ENCODE data around the gene BCL2L11.

The BCL2L11 gene

DNA sequence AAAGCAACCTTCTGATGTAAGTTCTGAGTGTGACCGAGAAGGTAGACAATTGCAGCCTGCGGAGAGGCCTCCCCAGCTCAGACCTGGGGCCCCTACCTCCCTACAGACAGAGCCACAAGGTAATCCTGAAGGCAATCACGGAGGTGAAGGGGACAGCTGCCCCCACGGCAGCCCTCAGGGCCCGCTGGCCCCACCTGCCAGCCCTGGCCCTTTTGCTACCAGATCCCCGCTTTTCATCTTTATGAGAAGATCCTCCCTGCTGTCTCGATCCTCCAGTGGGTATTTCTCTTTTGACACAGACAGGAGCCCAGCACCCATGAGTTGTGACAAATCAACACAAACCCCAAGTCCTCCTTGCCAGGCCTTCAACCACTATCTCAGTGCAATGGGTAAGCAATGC is 3.0 kb downstream of the BCL2L11 start:
- no peak for DNase-seq (ENCODE audit: low read depth)
- TF ChIP-seq, protein P1, sequence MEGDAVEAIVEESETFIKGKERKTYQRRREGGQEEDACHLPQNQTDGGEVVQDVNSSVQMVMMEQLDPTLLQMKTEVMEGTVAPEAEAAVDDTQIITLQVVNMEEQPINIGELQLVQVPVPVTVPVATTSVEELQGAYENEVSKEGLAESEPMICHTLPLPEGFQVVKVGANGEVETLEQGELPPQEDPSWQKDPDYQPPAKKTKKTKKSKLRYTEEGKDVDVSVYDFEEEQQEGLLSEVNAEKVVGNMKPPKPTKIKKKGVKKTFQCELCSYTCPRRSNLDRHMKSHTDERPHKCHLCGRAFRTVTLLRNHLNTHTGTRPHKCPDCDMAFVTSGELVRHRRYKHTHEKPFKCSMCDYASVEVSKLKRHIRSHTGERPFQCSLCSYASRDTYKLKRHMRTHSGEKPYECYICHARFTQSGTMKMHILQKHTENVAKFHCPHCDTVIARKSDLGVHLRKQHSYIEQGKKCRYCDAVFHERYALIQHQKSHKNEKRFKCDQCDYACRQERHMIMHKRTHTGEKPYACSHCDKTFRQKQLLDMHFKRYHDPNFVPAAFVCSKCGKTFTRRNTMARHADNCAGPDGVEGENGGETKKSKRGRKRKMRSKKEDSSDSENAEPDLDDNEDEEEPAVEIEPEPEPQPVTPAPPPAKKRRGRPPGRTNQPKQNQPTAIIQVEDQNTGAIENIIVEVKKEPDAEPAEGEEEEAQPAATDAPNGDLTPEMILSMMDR (IDR thresholded peaks at IDR 0.05; ENCODE audit: insufficient read depth, low read depth, low read length, missing control alignments), result no peak
- no peak overlapping the region for H3K4me3 ChIP-seq (ENCODE audit: low read depth, low read length)

DNA sequence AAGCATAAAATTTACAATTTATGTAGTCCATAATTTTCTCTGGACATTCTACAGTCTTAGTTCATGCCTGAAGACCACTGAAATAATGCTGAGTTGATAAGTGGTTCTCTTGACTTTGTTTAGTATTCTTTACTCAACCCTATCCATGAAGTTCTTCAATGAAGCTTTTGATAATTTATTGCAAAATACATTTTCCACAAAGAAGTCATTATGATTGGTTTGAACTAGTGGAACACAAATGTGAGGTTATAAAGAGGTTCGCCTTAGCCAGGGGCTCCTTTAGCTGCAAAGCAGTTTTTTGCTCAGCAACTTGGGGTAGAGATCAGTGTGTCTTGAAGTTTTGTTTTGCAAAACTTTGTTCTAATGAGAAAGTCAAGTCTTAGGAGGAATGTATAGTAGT is 5.9 kb downstream of the BCL2L11 start:
- DNase-seq (ENCODE audit: low read depth), result no peak
- TF ChIP-seq, protein P1 (IDR thresholded peaks at IDR 0.05; ENCODE audit: insufficient read depth, low read depth, low read length, missing control alignments), result no peak

DNA sequence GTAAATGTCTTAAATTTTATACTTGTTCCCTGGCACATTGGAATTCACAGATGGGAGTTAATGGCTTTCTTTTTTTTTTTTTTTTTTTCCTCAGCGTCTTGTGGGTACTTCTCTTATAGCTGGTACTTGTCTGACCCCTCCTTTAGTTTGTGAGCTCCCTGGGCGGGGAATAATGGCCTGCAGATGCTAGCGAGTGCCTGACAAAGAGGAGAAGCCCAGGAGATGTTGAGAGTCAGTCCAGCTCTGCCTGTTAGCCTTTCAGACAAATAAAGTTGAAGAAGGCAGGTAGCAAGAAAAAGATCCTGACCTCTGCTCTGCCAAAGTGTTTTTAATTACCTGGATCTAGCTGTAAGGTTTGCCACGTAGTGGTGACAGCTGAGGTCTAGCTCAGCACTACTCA is 6.6 kb downstream of the BCL2L11 start:
- TF ChIP-seq, protein P1 (IDR thresholded peaks at IDR 0.05; ENCODE audit: insufficient read depth, low read depth, low read length, missing control alignments), result no peak
- DNase-seq (ENCODE audit: low read depth), result no peak

More for the DNA sequence above, 5.9 kb downstream of the BCL2L11 start:
- H3K4me3 ChIP-seq (ENCODE audit: low read depth, low read length), result no peak overlapping the region

DNA sequence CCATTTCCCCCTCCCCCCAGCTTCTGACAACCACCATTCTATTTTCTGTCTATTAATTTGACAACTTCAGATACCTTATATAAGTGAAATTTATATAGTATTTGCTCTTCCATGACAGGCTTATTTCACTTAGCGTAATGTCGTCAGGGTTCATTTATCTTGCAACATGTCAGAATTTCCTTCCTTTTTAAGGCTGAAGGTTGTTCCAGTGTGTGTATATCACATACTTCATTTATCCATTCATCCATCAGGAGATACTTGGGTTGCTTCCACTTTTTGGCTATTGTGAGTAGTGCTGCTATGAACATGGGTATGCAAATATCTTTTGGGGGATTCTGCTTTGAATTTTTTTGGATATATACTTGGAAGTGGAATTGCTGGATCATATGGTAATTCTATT is 7.4 kb downstream of the BCL2L11 start:
- no peak for DNase-seq (ENCODE audit: low read depth)
- no peak overlapping the region for H3K4me3 ChIP-seq (ENCODE audit: low read depth, low read length)
- TF ChIP-seq, protein P1 (IDR thresholded peaks at IDR 0.05; ENCODE audit: insufficient read depth, low read depth, low read length, missing control alignments), result no peak

More for the DNA sequence above, 6.6 kb downstream of the BCL2L11 start:
- H3K4me3 ChIP-seq (ENCODE audit: low read depth, low read length), result no peak overlapping the region

DNA sequence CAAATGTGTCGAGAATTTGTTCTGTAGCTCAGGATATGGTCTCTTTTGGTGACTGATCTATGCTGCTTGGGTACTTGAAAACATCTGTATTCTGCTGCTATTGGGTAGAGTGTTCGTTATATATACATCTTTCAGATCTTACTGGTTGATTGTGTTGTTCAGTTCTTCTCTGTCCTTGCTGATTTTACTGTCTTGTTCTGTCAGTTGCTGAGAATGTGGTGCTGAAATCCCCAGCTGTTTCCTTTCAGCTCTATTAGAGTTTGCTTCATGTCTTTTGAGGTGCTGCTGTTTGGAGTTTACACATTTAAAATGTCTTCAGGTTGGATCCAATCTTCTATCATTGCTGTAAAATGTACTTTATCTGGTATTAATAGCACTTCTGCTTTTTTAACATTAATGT is 12.9 kb downstream of the BCL2L11 start:
- TF ChIP-seq, protein P1 (IDR thresholded peaks at IDR 0.05; ENCODE audit: insufficient read depth, low read depth, low read length, missing control alignments), result no peak
- DNase-seq (ENCODE audit: low read depth), result no peak
- no peak overlapping the region for H3K4me3 ChIP-seq (ENCODE audit: low read depth, low read length)

DNA sequence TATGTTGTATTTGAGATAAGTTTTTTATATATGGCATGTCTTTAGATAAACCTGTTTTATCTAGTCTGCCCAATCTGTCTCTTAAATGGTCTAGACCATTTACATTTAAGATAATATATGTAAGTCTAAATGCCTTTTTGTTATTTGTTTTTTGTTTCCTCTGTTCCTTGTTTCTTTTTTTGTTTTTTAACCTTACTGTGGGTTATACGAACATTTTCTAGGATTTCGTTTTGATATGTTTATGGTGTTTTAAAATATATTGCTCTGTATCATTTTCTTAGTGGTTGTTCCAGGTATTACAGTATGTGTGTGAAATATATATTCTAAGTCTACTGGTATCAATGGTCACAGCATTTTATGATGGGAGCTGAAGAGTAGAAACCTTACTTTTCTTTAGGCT is 13.3 kb downstream of the BCL2L11 start:
- no peak for DNase-seq (ENCODE audit: low read depth)
- TF ChIP-seq, protein P1 (IDR thresholded peaks at IDR 0.05; ENCODE audit: insufficient read depth, low read depth, low read length, missing control alignments), result no peak
- H3K4me3 ChIP-seq (ENCODE audit: low read depth, low read length), result no peak overlapping the region

DNA sequence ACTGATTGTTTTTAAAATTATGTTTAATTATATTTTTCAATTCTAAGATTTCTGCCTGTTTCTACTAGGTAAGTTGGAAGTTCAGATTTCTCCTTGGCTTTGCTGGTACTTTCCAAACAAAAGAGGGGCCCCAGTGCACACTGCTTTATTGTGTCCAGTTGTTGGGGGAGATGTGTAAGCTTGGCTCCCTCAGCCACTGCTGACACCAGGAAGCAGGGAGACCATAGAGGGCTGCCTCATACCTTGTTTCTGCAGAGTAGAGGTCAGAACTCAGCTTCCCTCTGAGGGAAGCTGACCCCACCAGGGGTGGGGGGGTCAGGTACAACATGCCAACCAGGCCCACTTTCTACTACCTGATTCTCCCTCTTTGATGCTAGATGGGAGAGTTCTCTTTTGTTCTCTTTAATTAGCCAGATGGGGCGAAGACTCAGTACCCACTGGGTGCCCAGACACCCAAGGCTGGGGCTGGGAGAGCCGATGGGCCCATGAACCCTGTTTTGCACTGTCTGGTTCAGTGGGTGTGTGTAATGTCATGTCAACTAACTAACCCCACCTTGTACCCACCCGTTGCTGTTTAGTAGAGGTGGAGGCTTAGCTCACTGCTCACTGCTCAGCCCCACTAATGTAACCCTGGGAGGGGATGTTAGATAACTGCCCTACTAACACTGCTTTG is 14.7 kb downstream of the BCL2L11 start:
- TF ChIP-seq, protein P1 (IDR thresholded peaks at IDR 0.05; ENCODE audit: insufficient read depth, low read depth, low read length, missing control alignments), result no peak
- no peak overlapping the region for H3K4me3 ChIP-seq (ENCODE audit: low read depth, low read length)
- no peak for DNase-seq (ENCODE audit: low read depth)

Measured in GM12865 (cell line).